ENCODE measurements around the gene SGCD. TPM values are rescaled to one million over a fixed set of nuclear protein-coding genes. Genes with fewer than 3 reads are reported as not detected.

SGCD gene
- total and polyA plus RNA-seq, 3 donors from 2014 or later, result 2.8 to 6.1 (median 5.0) TPM

- TF ChIP-seq POLR2A (IDR thresholded peaks at IDR 0.05) (no peak), CTCF (IDR thresholded peaks at IDR 0.05) (no peak)
- no peak for DNase-seq
- WGBS, 2 donors, result 89 to 100% methylated on average over 1 of the region's 1 CpG
These were observed 105.8 kb downstream of the SGCD start for GRCh38 chr5:156432830-156433105.

GRCh38 chr5:156434471-156434870, 107.5 kb downstream of the SGCD start:
- H3K27ac ChIP-seq, result no peak overlapping the region
- no peak for DNase-seq
- no peaks in the 10 kb centered on the region for H3K27me3 ChIP-seq
- no peak overlapping the region for H3K4me3 ChIP-seq
- no peak for TF ChIP-seq POLR2A (IDR thresholded peaks at IDR 0.05)
- TF ChIP-seq CTCF (IDR thresholded peaks at IDR 0.05), result no peak
- 96 to 97% methylated on average over 5 of the region's 5 CpGs for WGBS, 2 donors
- intact Hi-C loops (cut with DNase I; ENCODE audit: low total_unique reads), result no loop called here
- H3K36me3 ChIP-seq (ENCODE audit: low read depth, missing control alignments), result no peaks in the 10 kb centered on the region
- no peaks in the 10 kb centered on the region for H3K4me1 ChIP-seq
- no peaks in the 10 kb centered on the region for H3K9me3 ChIP-seq

More at GRCh38 chr5:156432830-156433105, 105.8 kb downstream of the SGCD start:
- no peak overlapping the region for H3K27ac ChIP-seq
- intact Hi-C loops (cut with DNase I; ENCODE audit: low total_unique reads), result no loop called here
- H3K9me3 ChIP-seq, result no peaks in the 10 kb centered on the region
- no peak overlapping the region for H3K4me3 ChIP-seq
- H3K36me3 ChIP-seq (ENCODE audit: low read depth, missing control alignments), result no peaks in the 10 kb centered on the region
- H3K4me1 ChIP-seq, result no peaks in the 10 kb centered on the region
- H3K27me3 ChIP-seq, result no peaks in the 10 kb centered on the region

DNA sequence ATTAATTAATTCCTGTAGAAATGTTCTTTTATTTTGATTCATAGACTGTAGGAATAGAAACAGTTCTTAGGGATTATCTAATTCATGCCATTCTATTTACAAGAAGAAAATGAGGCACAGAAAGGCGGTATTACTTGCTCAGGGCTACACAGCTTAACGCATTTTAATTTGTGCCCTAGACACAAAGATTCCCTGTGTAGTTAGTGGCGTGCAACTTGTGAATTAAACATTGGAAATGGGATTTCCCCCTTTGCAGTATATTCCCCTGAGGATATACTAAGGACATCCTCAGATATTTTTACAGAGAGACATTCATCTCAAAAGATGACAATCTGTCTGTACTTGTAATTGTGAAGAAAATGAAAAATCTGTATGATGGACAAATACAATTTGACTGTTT, 108.1 kb downstream of the SGCD start:
- intact Hi-C loops (cut with DNase I; ENCODE audit: low total_unique reads), result no loop called here
- DNase-seq, result no peak
- no peaks in the 10 kb centered on the region for H3K27me3 ChIP-seq
- no peak for TF ChIP-seq CTCF (IDR thresholded peaks at IDR 0.05)
- no peak for TF ChIP-seq POLR2A (IDR thresholded peaks at IDR 0.05)
- no peaks in the 10 kb centered on the region for H3K36me3 ChIP-seq (ENCODE audit: low read depth, missing control alignments)
- H3K4me3 ChIP-seq, result no peak overlapping the region
- H3K27ac ChIP-seq, result no peak overlapping the region
- no peaks in the 10 kb centered on the region for H3K9me3 ChIP-seq
- no peaks in the 10 kb centered on the region for H3K4me1 ChIP-seq
- WGBS, 2 donors, result 93 to 94% methylated on average over 3 of the region's 3 CpGs

- intact Hi-C loops (cut with DNase I; ENCODE audit: low total_unique reads), result no loop called here
- Histone ChIP-seq H3K27me3 (no peaks in the 10 kb centered on the region), H3K4me3 (no peak overlapping the region), H3K27ac (no peak overlapping the region), H3K4me1 (no peaks in the 10 kb centered on the region), H3K36me3 (ENCODE audit: low read depth, missing control alignments) (no peaks in the 10 kb centered on the region), H3K9me3 (no peaks in the 10 kb centered on the region)
- 68 to 70% methylated on average over 3 of the region's 3 CpGs for WGBS, 2 donors
- TF ChIP-seq CTCF (IDR thresholded peaks at IDR 0.05), result no peak
- TF ChIP-seq POLR2A (IDR thresholded peaks at IDR 0.05), result no peak
- no peak for DNase-seq
These were observed 111.1 kb downstream of the SGCD start for GRCh38 chr5:156438076-156438475.

GRCh38 chr5:156444753-156445291, 117.9 kb downstream of the SGCD start:
- no peak for DNase-seq
- H3K4me1 ChIP-seq, result no peaks in the 10 kb centered on the region
- H3K27ac ChIP-seq, result no peak overlapping the region
- intact Hi-C loops (cut with DNase I; ENCODE audit: low total_unique reads), result no loop called here
- H3K36me3 ChIP-seq (ENCODE audit: low read depth, missing control alignments), result no peaks in the 10 kb centered on the region
- H3K27me3 ChIP-seq, result no peaks in the 10 kb centered on the region
- no peak overlapping the region for H3K4me3 ChIP-seq
- WGBS, 2 donors, result 84 to 86% methylated on average over 3 of the region's 3 CpGs
- TF ChIP-seq CTCF (IDR thresholded peaks at IDR 0.05), result no peak
- no peak for TF ChIP-seq POLR2A (IDR thresholded peaks at IDR 0.05)
- H3K9me3 ChIP-seq, result no peaks in the 10 kb centered on the region
